Superior temporal gyrus (tissue), 1 donor: Measurements from ENCODE around the gene IARS1.

Source experiments
- DNase-seq: peaks from one replicate; pipeline ENCODE4 v3.0.0-alpha.2; 2016; ENCODE audit errors: extremely low spot score

The IARS1 gene

GRCh38 chr9:92295240-92295790 is 1.8 kb upstream of the IARS1 start:
- no peak for DNase-seq

GRCh38 chr9:92294297-92294676 is 790 bp upstream of the IARS1 start:
- no peak for DNase-seq

GRCh38 chr9:92293075-92293354 is 482 bp downstream of the IARS1 start:
- DNase-seq, result no peak

DNA sequence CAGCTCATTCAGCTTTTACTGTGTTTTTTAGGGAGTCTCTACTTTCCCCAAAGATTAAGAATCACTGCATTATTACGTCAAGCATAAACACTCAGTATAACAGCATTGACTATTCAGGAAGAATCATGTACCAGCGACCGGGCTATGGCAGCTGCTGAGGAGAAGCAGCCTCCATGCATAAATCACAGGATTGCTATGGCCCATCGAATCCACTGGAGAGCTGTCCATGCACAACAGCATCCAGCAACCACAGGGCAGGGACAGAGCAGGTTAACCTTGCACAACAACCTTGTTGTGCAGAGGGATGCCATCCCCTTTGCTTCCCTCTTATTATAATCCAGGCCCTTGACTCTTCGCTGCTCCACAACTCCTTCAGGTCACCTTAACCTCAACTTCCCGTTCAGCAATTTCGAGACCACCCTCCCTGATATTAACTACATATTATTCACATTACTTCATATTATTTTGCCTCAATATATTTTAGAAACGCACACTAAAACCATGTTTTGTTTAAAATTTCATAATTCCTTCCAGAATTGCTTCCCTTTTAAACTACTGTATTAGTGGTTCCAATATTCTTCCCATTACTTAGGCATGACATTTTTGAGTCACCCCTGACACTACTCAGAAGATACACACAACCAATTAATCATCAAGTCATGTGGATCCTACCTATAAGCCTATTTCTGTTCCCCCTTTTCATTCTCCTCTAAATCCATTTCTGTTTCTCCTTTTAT is 991 bp downstream of the IARS1 start:
- DNase-seq, result no peak

GRCh38 chr9:92291577-92291976 is 1.9 kb downstream of the IARS1 start:
- DNase-seq, result no peak

DNA sequence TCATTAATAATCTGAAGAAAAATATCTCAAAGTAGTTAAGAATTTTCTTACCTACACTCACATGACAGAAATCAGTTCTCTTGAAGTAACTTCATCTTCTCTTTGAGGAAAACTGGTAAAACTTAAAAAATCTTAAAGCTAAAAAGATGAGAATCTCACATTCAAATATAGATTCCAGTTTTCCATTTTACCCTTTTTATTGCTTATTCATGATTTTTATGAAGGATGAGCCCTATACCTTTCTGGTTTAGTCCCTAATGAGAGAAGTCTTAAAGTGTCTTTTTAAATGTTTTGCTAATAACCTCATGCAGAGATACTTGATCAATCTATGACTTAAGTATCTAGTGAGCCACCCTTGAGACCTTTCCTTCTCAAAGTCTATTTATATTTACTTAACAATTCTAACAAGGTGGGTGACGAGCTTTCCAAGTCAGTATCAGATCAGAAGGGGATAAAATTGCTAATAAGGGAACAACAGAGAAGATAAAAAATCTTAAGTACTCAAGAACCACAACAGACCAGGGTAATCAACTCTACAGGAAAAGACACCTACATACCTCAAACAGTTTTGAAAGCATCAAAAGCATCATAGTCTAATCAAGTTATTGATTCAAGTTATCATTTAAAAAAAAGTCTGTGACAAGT is 2.6 kb downstream of the IARS1 start:
- DNase-seq, result no peak

GRCh38 chr9:92289708-92290390 is 3.6 kb downstream of the IARS1 start:
- no peak for DNase-seq

GRCh38 chr9:92279302-92279701 is 14.2 kb downstream of the IARS1 start:
- no peak for DNase-seq

GRCh38 chr9:92278110-92278509 is 15.4 kb downstream of the IARS1 start:
- DNase-seq, result no peak

DNA sequence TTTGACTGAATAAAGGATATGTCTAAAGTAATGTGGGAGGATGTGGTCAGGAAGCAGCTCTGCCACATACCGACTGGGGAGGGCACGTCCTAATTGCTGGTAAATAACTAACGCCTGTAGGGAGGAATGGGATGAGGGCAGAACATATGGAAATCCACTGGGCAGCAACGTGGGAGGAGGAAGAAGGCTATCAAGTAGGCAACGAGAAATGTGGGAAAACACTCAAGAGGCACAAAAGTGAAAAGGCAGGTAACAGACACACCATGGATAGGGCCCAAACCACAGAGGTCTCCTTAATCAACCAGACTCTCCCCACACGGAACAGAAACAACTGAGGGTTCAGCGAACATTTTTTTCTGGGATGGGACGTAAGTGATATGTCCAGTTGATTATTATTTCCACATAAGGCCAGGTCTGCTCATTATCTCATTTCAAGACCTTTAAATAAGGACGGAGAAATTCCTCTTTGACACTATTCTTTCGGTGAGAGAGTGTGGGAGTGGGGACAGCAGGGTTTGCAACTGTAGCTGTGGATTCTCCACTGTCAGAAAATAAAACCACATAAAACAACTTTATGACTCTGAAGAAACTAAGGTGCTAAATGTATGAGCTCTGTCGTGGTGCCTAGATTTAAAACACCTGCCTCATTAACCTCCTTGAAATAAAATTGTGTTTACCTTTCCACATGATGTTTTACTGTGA is 17.0 kb downstream of the IARS1 start:
- no peak for DNase-seq

DNA sequence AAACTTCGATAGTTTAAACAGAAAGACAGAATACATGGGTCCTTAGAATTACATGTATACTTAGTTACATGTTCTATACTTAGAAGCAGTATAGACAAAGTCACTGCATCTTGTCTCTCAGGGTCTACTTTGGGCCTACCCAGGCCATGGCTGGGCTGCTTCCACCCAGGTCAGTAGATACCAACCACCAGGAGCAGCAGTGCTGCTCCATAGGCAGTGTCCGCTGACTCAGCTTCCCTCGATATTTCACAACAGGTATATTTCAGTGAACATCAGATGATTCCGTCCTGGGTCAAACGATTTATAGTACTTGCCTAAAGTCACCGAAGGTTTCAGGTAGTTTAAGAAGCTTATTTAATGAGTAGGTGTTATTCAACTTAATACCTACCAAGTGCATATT is 18.0 kb downstream of the IARS1 start:
- no peak for DNase-seq

DNA sequence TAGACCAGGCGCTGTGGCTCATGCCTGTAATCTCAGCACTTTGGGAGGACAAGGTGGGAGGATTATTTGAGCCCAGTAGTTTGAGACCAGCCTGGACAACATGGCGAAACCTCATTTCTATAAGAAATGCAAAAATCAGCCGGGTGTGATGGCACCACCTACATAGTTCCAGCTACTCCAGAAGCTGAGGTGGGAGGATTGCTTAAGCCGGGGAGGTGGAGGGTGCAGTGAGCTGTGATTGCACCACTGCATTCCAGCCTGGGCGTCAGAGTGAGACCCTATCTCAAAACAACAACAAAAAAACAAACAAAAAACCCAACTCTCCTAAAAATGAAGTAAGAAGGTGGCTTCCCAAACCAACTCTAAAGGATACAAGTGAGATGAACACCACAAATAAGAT is 23.0 kb downstream of the IARS1 start:
- peak; percentile 13 for DNase-seq

DNA sequence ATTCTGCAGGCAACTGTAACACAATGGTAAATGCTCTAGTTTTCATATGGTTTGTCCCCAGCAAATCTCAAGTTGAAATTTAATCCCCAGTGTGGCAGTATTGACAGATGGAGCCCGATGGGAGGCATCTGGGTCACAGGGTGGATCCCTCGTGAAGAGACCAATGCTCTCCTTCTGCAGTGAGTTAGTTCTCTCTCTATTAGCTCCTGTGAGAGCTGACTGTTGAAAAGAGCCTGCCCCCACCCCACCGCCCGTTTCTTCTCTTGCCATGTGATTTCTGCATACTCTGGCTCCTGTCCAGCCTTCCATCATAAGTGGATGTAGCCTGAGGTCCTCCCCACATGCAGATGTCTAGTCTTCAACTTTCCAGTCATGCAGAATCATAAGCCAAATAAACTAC is 27.0 kb downstream of the IARS1 start:
- no peak for DNase-seq

- no peak for DNase-seq
These were observed 28.3 kb downstream of the IARS1 start for GRCh38 chr9:92265154-92265553.

DNA sequence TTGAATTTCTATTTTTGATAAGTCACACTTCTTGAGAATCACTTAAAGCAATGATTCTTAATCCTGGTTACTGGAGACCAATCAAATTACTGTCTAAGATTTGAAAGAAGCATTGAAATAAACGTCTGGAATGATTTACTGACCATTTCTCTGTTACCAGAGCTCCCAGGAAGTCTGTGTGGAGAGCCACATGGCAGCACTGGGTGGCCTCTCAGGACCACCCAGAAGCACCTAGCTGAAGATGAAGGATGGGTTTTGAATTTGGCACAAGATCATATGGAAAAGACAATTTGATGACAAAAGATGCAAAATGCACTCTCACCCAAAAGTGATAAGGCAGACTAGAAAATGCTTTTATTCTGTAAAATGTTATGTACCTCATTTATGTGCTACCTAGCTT is 30.4 kb downstream of the IARS1 start:
- no peak for DNase-seq

- no peak for DNase-seq
These were observed 36.2 kb downstream of the IARS1 start for GRCh38 chr9:92257327-92257726.

DNA sequence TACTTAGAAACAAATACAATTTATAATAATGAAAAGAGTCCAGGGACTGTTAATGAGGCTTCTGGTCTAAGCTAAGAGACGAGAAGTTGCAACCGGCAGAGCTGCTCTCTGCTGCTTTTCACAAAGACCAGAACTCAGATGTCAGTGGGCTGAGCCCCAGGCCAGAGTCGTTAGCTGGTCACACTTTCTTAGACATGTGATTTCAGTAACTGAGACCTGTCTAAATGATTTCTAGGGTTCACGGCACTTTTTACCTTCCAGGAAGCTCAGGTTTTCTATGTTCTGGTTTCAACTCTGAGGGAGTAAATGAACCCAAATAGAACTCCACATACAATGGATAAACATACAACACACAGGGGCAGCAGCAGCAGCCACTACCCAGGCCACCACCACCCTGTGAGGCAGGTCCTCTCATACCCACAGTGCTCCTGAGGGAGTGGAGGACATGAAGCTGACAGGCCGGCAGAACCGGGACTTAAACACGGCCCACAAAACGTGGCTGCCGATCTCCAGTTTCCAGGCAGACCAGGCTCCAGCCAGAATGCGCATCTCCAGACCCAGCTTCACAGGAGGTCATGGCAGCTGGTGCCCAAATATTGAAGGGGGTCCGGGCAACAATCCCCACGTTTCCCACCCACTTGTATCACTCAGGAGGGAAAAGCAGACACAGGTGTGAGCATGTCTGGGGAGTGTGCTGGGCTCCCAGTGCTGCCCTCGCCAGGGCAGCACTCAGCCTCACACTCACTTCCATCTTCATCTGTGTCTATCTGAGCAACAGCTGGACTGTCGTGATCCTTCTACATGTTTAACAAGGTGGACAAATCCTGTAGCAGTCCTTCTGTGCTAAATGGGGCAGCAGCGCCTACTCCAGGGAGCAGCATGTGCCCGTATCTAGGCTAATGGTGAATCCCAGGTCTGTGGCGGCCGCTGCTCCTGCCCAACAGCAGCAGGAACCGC is 38.8 kb downstream of the IARS1 start:
- DNase-seq, result no peak

DNA sequence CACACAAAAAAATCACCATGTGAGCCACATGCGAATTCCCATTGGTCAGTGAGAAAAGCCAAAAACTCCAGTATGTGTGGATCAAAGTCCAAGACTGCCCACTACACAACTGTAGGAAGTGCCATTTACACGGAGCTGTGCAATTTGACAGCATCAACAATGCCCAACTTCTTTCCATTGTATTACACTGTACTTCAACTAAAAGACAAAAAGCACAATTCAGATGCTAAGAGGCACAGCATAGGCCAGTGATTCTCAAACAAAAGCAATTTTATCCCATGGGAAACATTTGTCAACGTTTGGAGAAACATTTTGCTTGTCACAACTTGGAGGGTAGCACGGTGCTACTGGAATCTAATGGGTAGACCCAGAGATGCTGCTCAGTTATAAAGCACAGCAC is 39.8 kb downstream of the IARS1 start:
- DNase-seq, result peak; percentile 25

DNA sequence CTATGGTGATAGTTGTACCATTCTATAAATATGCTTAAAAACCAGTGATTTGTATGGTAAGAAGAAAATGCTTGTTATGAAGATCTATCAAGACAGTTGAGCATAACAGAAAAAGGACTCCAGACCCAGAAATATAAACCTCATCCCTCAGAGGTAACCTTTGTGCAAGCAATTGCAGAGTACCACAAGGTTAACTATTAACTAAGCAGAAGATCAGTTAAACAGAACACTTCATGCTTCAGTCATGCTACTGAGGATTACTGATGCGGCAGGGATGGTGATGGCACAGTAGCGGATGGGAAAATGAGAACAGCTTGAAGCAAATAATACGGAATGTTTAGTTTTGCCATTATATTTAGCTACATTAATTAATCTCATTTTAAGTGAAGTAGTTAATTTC is 45.5 kb downstream of the IARS1 start:
- no peak for DNase-seq

DNA sequence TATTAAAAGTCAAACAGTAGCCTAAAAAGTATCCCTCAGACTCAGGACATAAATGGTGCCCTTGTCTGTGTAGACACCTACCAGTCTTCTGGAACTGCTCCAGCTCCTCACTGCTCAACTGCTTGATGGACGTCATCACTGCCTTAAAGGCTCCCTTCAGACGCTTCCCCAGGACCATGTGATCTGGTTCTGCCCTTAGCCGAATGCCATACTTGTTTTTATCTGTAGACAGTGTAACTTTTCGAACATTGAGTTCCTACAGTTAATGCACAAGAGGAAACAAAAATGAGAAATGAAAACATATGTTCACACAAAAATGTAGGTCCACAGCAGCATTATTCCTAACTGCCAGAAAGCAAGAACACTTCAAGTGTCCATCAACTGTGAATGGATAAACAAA is 46.2 kb downstream of the IARS1 start:
- no peak for DNase-seq
